K562 (cell line): ENCODE measurements around the gene CCDC47. TPM values are rescaled to one million over a fixed set of nuclear protein-coding genes. Genes with fewer than 3 reads are reported as not detected.

Source experiments
- CBX3 ChIP-seq, 2 experiments: IDR thresholded peaks; 1 replicate in 1 of 2; 2 replicates in 1 of 2; pipeline ENCODE4 v1.6.1; 2012; ENCODE audit warnings: inconsistent platforms in 2 of 2, low read length in 2 of 2, borderline replicate concordance in 1 of 2, control low read depth in 1 of 2
- CSDE1 ChIP-seq, 2 experiments: fragments of 450-650 bp; IDR thresholded peaks; 2 replicates each; pipeline ENCODE4 v1.6.1; 2016; ENCODE audit warnings: mild to moderate bottlenecking in 1 of 2
- ESRRA ChIP-seq: fragments of 450-650 bp; IDR thresholded peaks from 2 replicates; pipeline ENCODE4 v1.6.1; 2014; ENCODE audit warnings: low read depth, mild to moderate bottlenecking, moderate library complexity, borderline replicate concordance
- FOXJ3 ChIP-seq: sonication (generic); formaldehyde crosslinking; IDR thresholded peaks from 2 replicates; pipeline ENCODE4 v1.4.0; 2020; ENCODE audit warnings: mild to moderate bottlenecking, missing genetic modification reagents
- L3MBTL2 ChIP-seq: fragments of 450-650 bp; IDR thresholded peaks from 2 replicates; pipeline ENCODE4 v1.6.1; 2016; ENCODE audit warnings: mild to moderate bottlenecking, moderate library complexity
- NR1H2 ChIP-seq: sonication (generic); formaldehyde crosslinking; IDR thresholded peaks from 2 replicates; pipeline ENCODE4 v1.4.0; 2020; ENCODE audit warnings: mild to moderate bottlenecking, missing genetic modification reagents
- RB1 ChIP-seq: fragments of 450-650 bp; IDR thresholded peaks from 2 replicates; pipeline ENCODE4 v1.6.1; 2017; ENCODE audit warnings: low read depth, mild to moderate bottlenecking
- SMC3 ChIP-seq: conservative IDR thresholded peaks from 2 replicates; pipeline ENCODE4 v1.6.1; 2011; ENCODE audit warnings: low read depth, low read length, improper control_type of control experiment; ENCODE audit not compliant: insufficient read depth
- SRSF3 ChIP-seq: fragments of 200-400 bp; formaldehyde crosslinking; IDR thresholded peaks from 2 replicates; pipeline ENCODE4 v1.6.1; 2016; ENCODE audit warnings: mild to moderate bottlenecking, low read length, moderate library complexity; ENCODE audit not compliant: insufficient read depth
- TBP ChIP-seq: optimal IDR thresholded peaks from 2 replicates; pipeline ENCODE3; 2011; ENCODE audit warnings: low read depth, low read length, improper control_type of control experiment
- ZNF121 ChIP-seq: sonication (generic); formaldehyde crosslinking; conservative IDR thresholded peaks from 2 replicates; pipeline ENCODE4 v1.8.0; 2022; ENCODE audit warnings: missing genetic modification reagents
- ZNF764 ChIP-seq: fragments of 250-450 bp; sonication (Bioruptor Pico); IDR thresholded peaks from 2 replicates; pipeline ENCODE4 v1.4.0; 2020; ENCODE audit warnings: low read depth, mild to moderate bottlenecking, moderate library complexity
- polyA plus RNA-seq, 8 experiments: library from polyadenylated mRNA; depleted of rRNA in 4 of 8; stranded (reverse) in 5 of 8; unstranded in 3 of 8; fragments of >200 nt; fragmentation: Nextera tagmentation in 2 of 8; fragmentation: Illumina TruSeq in 1 of 8; extraction: Ambion mirVana in 2 of 8; extraction: Trizol in 1 of 8; gene quantifications; 2 replicates each; pipeline versions ENCODE4 v1.2.1 to v1.2.3, GENCODE V29; 2011 to 2014; ENCODE audit warnings: inconsistent platforms in 1 of 8, missing spikeins in 1 of 8
- total RNA-seq, 7 experiments: library from RNA; depleted of rRNA in 6 of 7; stranded (reverse); fragments of >200 nt in 6 of 7; fragmentation: Illumina TruSeq in 2 of 7; extraction: Trizol in 2 of 7; gene quantifications; 2 replicates each; pipeline versions ENCODE4 v1.2.1 to v1.2.3, GENCODE V29; 2011 to 2021; ENCODE audit warnings: low replicate concordance in 1 of 7
- TF ChIP-seq, protein P1 (sequence below): sonication (generic); formaldehyde crosslinking; IDR thresholded peaks from 2 replicates; pipeline ENCODE4 v1.8.0; 2022; ENCODE audit warnings: mild to moderate bottlenecking, missing genetic modification reagents, borderline replicate concordance
- TF ChIP-seq, protein P2 (sequence below): fragments of 150-350 bp; IDR thresholded peaks from 2 replicates; pipeline ENCODE4 v1.6.1; 2014; ENCODE audit warnings: low read depth, mild to moderate bottlenecking, low read length, borderline replicate concordance
- TF ChIP-seq, protein P3 (sequence below): fragments of 450-650 bp; formaldehyde crosslinking; IDR thresholded peaks from 2 replicates; pipeline ENCODE4 v1.4.0; 2022; ENCODE audit warnings: mild to moderate bottlenecking, moderate library complexity

Gene CCDC47
- total and polyA plus RNA-seq, 9 of the 15 experiments (the other 6 are each of a cell fraction or from before 2014, with no cell fraction given): 15.5 to 162 (median 122) TPM

DNA sequence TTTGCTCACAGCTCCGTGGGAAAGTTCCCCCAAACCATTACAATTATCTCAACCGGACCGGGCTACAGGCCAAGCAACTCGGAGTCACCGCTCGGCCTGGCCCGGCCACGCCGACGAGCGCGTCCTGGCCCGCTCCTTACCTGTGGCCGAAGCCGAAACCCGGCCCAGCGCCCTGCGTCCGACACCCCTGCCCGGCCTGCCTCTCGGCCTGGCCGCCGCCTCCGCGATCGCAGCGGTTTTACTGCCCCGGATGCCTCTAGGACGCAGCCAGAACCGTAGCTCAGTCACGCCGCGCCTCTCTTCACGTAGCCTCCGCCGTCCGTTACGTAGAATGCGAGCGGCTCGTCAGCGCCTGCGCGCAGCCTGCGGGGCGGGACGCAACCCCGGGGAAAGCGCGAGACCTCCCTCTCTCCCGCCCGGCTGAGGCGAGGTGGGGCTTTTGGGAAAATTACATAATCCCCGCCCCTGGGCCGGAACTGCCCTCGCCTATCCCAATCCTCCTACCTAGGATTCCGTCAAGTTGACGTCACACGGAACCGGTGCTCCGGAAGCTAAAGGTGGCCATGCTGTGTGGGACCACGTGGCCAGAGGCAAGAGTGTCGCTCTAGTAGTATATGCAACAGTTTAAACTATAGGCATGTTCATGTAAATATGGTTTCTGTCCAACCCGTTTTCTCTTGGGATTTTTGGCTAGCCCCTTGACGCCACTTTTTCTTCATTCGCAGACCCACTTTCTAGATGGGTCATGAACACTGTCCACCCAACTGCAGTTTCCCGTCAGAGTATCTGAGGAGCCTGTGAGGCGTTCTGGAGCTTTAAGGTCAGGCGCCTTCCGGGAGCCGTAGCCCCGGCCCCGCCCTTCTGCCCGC lies at the start of gene CCDC47 (continued):
- TF ChIP-seq NR1H2 (CRISPR knock-in tag) (peak; percentile 77; the same call in 1 of the 2 replicates), ZNF121 (CRISPR knock-in tag) (no peak), ZNF764 (no peak), TBP (peak; percentile 93), CBX3 (IDR thresholded peaks at IDR 0.05; ENCODE audit: borderline replicate concordance in 1 of 2, low read length in 2 of 2) (peak in 1 of 2 experiments; percentile 41; a peak in 1 of 3 replicates), CSDE1 (IDR thresholded peaks at IDR 0.05) (peak in 1 of 2 experiments; percentile 57; a peak in 2 of 4 replicates), SMC3 (no peak), RB1 (peak; percentile 70), L3MBTL2 (peak; percentile 86; the same call in 1 of the 2 replicates), SRSF3 (no peak), ESRRA (peak; percentile 67), FOXJ3 (CRISPR knock-in tag) (no peak)
- TF ChIP-seq, protein P1, sequence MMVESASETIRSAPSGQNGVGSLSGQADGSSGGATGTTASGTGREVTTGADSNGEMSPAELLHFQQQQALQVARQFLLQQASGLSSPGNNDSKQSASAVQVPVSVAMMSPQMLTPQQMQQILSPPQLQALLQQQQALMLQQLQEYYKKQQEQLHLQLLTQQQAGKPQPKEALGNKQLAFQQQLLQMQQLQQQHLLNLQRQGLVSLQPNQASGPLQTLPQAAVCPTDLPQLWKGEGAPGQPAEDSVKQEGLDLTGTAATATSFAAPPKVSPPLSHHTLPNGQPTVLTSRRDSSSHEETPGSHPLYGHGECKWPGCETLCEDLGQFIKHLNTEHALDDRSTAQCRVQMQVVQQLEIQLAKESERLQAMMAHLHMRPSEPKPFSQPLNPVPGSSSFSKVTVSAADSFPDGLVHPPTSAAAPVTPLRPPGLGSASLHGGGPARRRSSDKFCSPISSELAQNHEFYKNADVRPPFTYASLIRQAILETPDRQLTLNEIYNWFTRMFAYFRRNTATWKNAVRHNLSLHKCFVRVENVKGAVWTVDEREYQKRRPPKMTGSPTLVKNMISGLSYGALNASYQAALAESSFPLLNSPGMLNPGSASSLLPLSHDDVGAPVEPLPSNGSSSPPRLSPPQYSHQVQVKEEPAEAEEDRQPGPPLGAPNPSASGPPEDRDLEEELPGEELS: peak; percentile 84; the same call in 1 of the 2 replicates
- TF ChIP-seq, protein P2, sequence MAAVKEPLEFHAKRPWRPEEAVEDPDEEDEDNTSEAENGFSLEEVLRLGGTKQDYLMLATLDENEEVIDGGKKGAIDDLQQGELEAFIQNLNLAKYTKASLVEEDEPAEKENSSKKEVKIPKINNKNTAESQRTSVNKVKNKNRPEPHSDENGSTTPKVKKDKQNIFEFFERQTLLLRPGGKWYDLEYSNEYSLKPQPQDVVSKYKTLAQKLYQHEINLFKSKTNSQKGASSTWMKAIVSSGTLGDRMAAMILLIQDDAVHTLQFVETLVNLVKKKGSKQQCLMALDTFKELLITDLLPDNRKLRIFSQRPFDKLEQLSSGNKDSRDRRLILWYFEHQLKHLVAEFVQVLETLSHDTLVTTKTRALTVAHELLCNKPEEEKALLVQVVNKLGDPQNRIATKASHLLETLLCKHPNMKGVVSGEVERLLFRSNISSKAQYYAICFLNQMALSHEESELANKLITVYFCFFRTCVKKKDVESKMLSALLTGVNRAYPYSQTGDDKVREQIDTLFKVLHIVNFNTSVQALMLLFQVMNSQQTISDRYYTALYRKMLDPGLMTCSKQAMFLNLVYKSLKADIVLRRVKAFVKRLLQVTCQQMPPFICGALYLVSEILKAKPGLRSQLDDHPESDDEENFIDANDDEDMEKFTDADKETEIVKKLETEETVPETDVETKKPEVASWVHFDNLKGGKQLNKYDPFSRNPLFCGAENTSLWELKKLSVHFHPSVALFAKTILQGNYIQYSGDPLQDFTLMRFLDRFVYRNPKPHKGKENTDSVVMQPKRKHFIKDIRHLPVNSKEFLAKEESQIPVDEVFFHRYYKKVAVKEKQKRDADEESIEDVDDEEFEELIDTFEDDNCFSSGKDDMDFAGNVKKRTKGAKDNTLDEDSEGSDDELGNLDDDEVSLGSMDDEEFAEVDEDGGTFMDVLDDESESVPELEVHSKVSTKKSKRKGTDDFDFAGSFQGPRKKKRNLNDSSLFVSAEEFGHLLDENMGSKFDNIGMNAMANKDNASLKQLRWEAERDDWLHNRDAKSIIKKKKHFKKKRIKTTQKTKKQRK: no peak
- TF ChIP-seq, protein P3, sequence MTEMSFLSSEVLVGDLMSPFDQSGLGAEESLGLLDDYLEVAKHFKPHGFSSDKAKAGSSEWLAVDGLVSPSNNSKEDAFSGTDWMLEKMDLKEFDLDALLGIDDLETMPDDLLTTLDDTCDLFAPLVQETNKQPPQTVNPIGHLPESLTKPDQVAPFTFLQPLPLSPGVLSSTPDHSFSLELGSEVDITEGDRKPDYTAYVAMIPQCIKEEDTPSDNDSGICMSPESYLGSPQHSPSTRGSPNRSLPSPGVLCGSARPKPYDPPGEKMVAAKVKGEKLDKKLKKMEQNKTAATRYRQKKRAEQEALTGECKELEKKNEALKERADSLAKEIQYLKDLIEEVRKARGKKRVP (CRISPR knock-in tag): peak; percentile 64; the same call in 1 of the 2 replicates
